ENCODE measurements around the gene ALDH1A2.
A peak's percentile ranks its signal among the peaks of the same experiment; 100 is the strongest.

- TF ChIP-seq CTCF (IDR thresholded peaks at IDR 0.05) (peak; percentile 31 to 75 (median 55)), POLR2A (IDR thresholded peaks at IDR 0.05) (no peak)
Measured at GRCh38 chr15:58043192-58043903, 22.2 kb downstream of the ALDH1A2 start.
